ENCODE data around the gene AIF1.

GRCh38 chr6:31624070-31624469 is 9.0 kb downstream of the AIF1 start:
- TF ChIP-seq POLR2A (IDR thresholded peaks at IDR 0.05) (no peak), CTCF (IDR thresholded peaks at IDR 0.05) (no peak)

Data from breast epithelium (tissue), 3 donors.